GM19240 (cell line): ENCODE data around the gene CDK14.

ENCODE experiments used
- DNase-seq: peaks from one replicate; pipeline ENCODE4 v3.0.0; 2011; ENCODE audit warnings: low spot score; ENCODE audit not compliant: insufficient read length

CDK14 gene

DNA sequence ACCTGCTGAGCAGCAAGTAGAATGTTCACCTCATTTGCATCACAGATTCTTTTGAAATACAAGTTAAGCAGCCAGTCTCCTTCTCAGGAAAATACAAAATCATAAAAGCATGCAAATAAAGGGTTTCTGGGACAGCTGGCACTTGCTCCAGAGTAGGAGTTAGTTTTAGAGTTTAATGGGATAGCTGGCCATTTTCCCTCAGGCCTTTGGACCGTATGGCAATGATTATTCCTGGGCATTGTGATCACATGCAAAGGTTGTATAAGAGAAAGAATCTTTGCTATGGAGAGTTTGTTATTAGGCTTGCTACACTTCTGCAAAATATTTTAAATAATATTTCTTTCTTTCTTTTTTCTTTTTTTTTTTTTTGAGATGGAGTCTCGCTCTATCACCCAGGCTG is 240.8 kb downstream of the CDK14 start:
- no peak for DNase-seq

DNA sequence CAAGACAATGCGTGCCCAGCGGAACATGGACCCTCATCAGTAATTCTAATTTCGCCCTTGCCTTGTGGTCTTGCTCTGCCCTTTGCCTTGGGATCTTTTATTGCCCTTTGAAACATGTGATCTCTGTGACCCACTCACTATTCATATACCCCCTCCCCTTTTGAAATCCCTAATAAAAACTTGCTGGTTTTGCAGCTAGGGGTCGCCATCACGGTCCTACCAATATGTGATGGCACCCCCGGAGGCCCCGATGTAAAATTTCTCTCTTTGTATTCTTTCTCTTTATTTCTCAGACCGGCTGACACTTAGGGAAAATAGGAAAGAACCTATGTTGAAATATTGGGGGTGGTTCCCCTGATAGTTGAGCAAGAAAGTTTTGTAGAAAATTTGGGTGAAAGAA is 242.7 kb downstream of the CDK14 start:
- no peak for DNase-seq

DNA sequence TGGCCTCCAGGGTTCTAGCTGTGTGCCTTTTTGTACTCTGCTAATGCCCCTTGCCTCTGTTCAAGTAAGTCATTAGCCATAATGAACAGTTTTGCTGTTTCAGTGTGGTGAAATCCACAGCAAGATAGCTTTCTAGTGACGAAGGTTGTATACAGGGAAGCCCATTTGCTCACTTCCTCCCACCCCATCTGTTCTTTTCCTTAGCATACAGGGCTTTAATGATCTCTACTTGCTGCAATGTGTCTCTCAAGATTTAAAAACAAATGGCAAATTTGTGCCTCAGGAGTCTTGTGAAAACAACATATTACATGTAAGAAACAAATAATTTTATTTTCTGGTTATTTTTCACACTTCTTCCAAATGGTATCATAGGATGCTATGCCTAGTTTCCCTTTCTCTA is 243.2 kb downstream of the CDK14 start:
- DNase-seq: no peak

DNA sequence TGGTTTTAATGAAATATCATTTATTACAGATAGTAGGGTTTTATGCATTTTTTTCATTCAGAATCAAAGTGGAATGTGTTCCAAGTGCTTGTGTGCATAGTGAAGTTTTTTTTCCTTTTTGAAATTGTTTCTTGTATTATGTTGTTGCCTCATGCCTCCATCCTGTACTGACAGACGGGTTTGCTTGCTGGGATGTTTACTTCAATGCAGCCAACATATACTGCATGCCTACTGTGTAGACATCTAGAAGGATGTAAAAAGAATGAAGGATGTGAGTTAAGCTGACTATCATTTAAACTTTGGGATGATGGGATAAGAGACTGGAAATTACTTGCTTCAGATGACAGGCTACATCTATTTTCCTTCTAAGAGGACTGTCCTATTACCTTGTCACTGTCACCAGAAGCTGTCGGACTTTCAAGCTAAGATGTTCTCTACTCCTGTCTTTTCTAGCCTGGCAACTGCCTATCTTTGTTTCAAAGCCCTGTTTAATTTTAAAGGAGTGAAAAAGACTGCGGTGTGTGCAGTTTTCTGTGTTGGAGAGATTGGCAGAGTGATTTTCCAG is 243.7 kb downstream of the CDK14 start:
- DNase-seq: no peak

DNA sequence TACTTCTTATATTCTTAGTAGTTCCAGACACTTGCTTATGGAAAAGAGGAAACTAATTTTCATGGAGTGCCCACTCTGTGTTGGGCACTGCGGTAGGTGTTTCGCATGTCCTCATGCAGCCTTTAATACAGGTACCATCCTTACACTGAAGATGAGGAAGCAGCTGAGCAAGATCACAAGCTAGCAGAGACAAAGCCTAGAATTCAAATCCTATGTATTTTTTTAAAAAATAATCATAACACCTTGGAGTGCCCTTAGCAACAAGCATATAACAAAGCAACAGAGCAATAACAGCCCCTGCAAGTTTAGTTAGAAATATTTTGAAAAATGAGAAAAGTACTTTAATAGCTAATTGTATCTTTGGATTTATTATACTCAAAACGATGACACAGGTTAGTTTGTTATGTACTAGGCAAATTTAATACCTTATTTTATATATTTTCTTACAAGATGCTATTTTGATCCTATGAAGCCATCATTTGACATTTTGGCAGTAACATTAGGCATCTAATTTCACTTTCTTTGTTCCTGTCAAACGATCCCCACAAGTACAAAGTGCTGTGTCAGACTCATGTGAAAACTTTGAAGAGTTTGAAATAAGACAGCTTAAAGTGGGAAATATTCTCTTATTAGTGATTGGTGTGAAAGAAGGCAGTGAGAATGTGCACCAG is 245.8 kb downstream of the CDK14 start:
- no peak for DNase-seq

DNA sequence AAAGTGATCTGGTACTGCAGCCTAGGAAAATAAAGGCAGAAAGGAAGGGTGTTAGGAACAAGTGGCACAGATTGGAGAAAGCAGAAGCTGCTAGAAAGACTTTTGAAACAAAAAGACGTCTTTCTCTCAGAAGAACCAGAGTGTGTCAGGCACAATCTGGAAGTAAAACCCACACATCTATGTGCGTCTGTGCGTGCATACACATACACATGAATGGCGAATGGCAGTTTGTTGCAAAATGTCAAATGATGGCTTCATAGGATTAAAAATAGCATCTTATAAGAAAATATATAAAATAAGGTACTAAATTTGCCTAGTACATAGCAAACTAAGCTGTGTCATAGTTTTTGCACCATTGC is 246.3 kb downstream of the CDK14 start:
- no peak for DNase-seq

DNA sequence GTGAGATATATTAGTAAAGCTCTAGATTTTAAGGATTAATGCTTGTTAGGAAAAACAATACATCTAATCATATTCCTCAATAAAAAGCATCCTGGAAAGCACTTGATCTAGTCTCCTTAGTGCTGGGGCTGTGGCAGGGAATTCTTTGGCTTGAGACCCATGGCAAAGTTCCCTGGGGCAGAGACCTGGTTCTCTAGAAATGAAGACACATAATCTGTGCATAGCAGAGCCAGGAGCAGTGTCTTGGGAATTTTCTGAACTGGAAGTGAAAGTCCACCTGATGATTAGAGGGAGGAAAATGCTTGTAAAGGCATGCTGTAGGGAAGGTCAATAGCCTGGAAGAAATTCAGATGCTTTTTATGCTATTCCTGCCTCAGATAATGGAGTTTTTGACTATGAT is 247.4 kb downstream of the CDK14 start:
- DNase-seq: no peak

DNA sequence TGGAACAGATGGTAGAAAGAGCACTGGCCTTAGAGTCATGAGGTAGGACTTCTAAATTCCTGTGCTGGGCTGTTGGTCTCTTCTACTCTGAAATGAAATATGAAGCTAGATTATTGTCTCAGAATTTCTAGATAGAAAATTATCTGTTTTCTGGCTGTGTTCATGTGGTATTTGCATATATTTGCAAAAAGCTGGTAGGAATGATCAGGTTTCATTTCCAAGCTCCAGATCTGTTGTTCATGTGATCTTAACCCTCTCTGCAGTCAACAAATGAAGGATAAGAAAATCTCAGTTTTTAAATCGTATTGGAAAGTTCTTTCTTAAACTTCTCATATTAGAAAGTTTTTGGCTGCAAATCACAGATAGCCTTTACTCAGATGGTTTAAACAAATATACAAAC is 248.3 kb downstream of the CDK14 start:
- DNase-seq: no peak

DNA sequence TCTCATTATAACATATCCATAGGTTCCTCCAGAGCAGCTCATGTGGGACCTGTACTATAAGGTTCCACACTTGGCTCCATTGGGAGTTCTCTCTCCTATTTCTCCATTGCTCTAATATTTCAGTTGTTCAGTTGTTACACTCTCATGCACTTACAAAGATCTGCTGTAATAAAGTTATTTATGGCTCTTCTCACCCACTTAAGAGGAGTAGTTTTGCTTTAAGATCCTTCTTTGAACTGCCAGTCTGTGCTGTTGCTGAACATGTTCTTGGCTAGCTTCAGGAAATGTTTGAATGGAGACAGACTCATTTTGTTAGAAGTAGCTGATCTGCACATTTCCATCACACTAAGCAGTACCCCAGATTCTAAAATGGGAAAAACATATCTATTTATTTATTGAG is 250.1 kb downstream of the CDK14 start:
- no peak for DNase-seq

DNA sequence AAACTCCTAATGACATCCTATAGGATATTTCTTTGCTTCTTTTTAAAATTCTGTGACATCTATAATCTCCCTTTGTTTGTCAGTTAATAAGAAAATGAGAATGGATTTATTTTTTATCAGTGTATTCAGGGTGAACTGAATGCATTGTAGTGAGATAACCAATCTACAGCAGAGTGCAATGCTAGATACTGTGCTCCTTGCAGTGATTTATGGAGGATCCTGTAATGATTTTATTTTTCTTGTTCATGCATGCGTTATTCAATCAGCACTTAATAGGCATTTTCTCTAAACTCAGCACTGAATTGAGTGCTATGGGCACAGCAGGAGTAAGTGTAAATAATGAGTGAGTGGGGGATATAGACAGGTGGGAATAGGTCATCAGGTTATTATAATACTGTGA is 253.9 kb downstream of the CDK14 start:
- no peak for DNase-seq

DNA sequence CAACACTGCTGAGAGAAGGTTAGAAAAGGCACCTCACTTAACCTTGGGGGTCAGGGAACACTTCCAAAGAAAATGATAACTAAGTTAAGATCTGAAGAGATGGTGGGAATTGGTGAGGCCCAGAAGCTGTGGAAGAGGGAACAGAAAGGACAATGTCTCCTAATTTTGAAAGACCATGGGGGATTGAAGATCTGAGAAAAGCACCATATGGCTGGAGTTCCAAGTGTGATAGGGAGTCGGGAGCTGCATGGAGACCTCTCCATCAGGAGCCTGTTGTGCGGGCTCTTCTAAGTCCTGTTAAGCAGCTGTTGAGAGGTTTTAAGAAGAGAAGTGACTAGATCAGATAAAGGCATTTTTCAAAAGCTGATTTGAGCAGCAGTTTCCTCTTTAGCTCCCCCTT is 254.3 kb downstream of the CDK14 start:
- no peak for DNase-seq

DNA sequence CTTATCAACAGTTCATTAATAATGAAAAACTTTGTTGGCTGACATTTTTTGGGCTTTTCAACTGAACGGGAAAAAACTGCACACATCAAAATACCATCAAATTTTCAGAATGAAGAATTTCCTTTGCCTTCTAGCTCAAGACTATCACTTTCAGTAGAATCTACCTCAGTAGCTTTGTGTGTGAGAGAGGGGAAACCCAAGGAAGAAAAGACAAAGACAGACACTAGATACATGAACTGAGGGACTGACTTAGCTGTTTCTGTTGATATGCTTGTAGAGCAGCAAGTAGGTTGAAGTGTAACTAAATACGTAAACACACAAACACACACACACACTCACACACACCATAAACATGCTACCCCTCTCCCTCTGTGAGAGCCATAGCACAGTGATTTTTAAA is 257.1 kb downstream of the CDK14 start:
- DNase-seq: no peak

DNA sequence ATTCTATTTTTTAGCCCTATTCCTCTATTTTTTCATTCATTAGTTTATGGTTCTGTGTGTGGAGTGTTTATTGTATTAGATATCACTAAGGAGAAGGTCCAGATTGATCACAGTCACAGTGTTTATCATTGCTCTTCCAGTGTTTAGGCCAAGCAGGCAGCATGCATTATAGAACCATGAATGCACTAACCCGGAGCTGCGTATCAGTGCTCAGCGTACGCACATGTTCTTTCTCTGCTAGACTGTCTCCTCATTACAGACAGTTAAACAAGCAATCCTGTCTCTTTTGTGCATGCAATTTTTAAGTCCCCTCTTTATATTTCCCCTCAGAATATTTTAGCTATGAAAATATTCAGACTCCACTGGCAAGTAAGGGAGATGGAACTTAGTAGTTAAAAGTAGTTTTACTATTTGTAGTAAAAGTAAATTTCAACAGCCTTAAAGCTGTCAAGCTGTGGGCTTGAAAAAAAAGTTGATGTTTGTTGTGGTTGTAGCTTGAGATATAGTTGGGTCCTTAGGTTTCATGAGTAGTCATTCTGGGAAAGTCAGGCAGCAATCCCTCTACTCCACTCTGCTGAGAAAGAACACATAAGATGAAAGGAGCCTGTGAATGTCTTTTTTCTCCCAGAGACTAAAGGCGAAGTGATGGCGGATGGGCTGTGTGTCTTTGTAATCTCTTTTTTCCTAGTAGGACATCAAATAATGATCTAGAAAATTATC is 260.4 kb downstream of the CDK14 start:
- no peak for DNase-seq

DNA sequence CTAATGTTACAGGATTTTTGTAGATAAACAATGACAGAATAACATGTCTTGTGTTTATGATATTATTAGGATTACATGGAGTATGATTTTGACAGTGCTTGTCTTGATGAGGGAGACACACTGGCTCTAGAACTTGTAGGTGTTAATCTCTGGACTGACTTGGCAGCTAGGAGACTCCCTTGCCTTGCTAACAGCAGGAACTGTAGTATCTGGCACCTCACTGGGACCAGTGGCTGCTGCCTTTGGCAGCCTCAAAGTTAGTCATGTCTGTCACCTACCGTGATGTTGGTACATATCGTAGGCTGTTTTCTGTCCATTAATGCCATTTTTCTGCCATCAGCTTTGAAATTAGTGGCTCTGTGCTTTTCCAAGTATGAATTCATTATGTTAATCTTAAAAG is 261.5 kb downstream of the CDK14 start:
- no peak for DNase-seq

DNA sequence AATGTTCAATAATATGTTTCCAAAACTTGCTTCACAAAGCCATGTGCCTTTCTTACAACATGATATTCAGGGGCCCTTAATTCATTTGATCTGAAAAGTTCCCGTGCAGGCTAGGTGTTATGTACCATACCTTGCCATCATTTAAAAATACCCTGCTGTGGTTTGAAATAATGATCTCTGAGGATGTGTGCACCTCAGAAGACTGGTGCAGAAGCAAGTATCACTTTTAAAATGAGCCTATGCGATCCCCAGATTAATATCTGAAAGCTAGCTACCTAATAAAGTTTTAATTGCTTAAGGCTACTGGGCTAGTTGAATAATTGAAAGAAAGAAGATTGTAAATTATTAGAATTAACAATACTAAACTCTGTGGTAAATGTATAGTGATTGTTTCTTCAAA is 262.4 kb downstream of the CDK14 start:
- no peak for DNase-seq

DNA sequence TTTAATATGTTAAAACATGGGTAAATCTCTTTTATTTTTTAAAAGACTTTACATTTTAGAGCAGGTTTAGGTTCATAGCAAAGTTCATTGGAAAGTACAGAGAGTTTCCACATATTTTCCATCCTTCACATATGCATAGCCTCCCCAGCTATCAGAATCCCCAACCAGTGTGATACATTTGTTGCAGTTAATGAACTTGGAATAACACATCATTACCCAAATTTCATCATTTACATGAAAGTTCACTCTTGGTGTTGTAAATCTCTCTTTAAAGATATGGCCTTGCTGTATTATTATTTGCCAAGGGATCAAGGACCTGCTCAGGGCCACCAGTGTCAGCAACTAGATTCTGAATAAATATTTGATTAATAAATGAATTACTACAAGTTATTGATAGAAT is 263.4 kb downstream of the CDK14 start:
- no peak for DNase-seq

DNA sequence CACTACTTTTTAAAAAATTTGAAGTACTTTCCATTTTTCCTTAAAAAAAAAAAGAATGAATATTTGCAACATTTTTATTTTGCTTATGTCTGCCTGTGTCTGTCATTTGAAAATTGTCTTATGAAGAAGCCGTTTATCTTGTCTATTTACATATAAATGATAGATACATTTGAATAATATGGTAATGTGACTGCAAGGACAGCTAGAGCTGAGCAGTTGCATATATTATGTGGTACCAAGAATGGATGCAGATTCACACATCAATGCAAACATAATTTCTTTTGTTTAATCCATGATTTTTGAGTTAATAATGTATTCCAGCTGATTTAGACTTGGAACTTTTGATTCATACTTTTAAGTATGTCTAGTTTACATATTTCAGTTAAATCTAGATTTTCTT is 268.0 kb downstream of the CDK14 start:
- no peak for DNase-seq

DNA sequence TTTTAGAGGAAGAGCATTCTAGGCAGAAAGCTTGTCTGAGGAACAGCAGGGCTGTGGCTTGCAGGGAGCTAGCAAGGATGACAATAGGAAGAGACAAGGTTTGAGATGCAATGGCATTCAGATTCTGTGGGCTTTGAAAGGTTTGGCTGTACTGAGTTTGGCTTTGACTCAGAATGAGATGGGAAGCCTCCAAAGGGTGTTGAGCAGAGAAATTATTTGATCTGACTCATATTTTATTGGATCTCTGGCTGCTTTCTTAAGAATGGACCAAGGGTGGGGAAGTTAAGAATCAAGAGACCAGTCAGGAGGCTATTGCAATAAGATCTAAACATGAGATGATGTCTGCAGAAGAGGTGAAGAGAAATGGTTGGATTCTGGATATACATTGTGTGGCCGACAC is 273.2 kb downstream of the CDK14 start:
- no peak for DNase-seq

DNA sequence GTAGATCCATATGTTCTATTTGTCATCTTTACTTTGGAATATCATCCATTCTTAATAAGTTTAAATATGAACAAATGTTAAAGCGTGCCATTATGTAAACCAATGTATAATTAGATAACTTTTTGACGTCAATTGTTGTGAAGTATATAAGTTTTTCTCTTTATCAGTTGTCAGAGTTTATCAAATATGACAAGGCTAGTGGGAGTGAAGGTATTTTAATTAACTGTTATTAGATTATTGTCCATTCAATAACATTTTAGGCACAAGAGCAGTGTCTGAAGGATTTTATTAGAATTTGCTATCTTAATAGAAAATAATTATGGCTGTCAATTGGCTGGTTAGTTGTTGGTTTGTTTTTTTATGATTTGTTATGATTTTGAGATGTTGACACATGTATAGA is 280.6 kb downstream of the CDK14 start:
- no peak for DNase-seq

DNA sequence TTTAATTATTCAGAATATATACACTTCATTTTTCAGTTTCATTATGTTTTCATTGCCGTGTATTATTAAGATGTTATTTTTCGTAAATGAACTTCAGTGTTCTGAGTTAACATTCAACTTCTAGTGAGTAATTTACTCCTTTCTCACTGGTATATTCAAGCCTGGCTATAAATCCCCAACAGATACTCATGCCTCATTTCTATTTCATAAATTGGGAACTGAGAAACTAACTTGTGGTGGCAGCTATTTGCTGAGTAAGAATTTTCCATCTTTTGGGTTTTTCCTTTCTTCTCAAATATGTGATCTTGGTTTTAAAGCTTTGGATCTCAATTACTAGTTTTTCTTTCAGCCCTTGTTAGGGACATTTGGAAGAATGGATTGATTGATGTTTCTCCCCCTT is 281.1 kb downstream of the CDK14 start:
- no peak for DNase-seq

DNA sequence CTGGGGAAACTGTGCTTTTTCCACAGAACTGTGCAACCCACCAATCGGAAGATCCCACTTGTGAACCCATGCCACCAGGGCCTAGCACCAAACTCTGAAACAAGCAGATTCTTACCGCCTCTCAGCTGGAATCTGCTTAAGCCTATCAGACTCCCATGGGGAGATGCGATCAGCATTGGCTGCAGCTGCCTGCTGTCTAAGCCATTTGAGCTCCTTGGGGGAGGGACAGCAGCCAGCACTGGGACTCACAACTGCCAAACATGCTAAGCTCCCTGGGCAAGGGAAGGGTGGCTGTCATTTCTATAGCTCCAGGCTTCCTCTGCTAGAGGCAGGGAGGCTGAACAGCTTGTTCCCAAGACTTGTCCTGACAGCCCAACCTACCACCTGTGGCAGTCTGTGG is 283.8 kb downstream of the CDK14 start:
- DNase-seq: no peak

DNA sequence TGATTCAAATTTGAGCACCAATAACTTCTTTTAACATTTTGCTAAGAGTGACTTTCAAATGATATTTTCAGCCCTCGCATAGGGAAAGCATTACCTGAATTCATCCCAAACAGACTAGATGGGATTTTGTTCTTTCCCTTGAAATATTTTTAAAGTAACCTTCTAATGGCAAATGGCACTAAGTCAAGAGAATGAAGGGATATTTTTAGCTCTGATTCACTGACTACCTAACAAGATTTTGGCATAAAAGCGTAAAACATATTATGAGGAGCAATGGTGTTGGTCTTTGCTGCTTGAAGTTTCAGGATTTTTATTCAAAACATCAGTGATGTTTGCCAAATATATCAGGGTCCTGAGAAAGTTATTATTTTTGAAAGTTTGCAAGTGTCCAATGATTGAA is 290.3 kb downstream of the CDK14 start:
- no peak for DNase-seq

DNA sequence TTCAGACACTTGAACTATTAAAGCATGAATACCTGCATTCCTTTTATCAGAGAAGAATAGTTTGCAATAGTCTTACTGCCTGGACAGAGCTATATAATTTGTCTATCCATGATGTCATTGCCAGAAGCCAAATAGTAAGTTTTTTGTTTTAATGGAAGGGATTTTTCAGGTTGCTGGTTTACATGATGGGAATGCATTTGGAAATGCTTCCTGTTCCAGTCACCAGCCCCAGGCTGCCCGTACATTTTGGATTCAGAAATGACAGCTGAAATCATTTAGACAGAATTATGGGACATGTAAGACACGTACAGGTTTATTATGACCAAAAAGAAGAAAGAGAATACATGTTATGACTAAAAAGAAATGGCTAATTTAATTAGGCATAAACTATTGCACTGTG is 293.1 kb downstream of the CDK14 start:
- no peak for DNase-seq
